ENCODE measurements around the gene B3GNT2.
"Not testable (repeated sequence)": the region's sequence is repeated elsewhere in the genome, so short reads cannot be mapped to it uniquely, and the experiment has no call there.

B3GNT2 gene, protein sequence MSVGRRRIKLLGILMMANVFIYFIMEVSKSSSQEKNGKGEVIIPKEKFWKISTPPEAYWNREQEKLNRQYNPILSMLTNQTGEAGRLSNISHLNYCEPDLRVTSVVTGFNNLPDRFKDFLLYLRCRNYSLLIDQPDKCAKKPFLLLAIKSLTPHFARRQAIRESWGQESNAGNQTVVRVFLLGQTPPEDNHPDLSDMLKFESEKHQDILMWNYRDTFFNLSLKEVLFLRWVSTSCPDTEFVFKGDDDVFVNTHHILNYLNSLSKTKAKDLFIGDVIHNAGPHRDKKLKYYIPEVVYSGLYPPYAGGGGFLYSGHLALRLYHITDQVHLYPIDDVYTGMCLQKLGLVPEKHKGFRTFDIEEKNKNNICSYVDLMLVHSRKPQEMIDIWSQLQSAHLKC

DNA sequence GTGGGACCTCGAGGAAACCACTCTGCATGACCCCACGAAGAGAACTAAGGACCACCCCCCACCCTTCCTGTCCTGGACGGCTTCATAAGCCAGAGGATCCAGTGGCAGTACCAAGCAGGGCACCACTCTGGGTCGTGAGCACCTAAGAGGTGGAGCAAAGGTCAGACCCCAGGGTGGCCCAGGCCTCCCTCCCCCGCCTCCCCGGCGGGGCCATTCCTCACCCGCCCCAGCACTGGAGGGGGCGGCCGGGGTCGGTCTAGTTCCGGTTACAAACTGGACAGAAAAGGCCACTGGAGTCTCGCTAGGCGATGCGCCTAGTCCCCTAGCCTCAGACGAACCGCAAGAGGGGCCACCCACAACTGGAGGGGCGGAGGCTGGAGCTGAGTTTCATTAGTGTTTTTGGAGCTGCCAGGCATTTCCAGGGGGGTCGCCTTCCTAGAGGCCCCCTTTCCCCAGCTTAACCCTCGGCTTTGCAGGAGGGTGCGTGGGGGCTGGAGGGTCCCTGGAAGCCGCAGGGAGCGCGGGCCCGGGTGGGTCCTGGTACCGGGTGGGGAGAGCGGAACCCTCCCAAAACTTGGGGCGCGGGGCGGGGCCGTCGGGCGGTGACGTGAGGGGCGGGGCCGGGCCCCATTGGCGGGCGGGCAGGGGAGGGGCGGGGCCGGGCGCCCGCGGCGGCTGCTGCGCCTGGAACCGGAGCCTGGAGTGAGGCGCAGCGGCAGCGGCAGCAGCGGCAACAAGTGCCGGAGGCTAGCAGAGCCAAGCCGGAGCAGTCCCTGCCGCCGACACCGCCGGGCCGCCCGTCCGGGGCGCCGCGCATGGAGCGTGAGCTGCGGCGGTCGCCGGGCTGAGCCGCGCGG is at the start of gene B3GNT2:
TSS of gene B3GNT2 (plus strand) at position 695 of the 857 bp plus-strand sequence. CDS start 26,106 bp downstream, outside the sequence.
- DNase-seq (ENCODE audit: insufficient read length, low spot score) (no peak), FAIRE-seq (no peak)
- TF ChIP-seq, protein P1, sequence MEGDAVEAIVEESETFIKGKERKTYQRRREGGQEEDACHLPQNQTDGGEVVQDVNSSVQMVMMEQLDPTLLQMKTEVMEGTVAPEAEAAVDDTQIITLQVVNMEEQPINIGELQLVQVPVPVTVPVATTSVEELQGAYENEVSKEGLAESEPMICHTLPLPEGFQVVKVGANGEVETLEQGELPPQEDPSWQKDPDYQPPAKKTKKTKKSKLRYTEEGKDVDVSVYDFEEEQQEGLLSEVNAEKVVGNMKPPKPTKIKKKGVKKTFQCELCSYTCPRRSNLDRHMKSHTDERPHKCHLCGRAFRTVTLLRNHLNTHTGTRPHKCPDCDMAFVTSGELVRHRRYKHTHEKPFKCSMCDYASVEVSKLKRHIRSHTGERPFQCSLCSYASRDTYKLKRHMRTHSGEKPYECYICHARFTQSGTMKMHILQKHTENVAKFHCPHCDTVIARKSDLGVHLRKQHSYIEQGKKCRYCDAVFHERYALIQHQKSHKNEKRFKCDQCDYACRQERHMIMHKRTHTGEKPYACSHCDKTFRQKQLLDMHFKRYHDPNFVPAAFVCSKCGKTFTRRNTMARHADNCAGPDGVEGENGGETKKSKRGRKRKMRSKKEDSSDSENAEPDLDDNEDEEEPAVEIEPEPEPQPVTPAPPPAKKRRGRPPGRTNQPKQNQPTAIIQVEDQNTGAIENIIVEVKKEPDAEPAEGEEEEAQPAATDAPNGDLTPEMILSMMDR (IDR thresholded peaks at IDR 0.05; ENCODE audit: insufficient read depth, missing control alignments): no peak

DNA sequence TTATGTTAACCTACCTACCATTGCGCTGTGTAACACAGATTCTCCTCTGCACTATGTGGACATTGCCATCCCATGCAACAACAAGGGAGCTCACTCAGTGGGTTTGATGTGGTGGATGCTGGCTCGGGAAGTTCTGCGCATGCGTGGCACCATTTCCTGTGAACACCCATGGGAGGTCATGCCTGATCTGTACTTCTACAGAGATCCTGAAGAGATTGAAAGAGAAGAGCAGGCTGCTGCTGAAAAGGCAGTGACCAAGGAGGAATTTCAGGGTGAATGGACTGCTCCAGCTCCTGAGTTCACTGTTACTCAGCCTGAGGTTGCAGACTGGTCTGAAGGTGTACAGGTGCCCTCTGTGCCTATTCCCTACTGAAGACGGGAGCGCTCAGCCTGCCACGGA is 49.1 kb upstream of the B3GNT2 start:
- DNase-seq (ENCODE audit: insufficient read length, low spot score); FAIRE-seq: not testable (repeated sequence)

DNA sequence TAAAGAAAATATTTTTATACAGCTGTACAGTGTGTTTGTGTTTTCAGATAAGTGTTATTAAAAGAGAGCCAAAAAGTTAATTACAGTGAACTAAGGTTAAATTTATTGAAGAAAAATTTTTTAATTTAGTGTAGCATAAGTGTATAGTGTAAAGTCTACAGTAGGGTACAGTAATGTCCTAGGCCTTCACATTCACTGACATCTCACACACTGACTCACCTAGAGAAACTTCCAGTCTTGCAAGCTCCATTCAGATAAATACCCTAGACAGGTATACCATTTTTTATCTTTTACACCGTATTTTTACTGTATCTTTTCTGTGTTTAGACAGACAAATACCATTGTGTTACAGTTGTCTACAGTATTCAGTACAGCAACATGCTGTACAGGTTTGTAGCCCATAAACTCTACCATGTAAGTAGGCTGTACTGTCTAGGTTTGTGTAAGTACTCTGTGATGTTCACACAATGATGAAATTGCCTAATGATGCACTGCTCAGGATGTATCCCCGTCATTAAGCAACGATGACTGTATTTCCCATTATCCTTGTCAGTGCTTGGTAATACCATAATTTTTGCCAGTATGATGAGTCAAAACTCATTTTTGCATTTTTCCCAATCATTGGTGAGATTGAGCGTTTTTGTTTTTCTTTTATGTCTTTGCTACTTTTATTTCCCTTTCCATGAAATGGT is 48.2 kb upstream of the B3GNT2 start:
- no peak for FAIRE-seq
- TF ChIP-seq, protein P1 (IDR thresholded peaks at IDR 0.05; ENCODE audit: insufficient read depth, missing control alignments): no peak
- DNase-seq (ENCODE audit: insufficient read length, low spot score): no peak

DNA sequence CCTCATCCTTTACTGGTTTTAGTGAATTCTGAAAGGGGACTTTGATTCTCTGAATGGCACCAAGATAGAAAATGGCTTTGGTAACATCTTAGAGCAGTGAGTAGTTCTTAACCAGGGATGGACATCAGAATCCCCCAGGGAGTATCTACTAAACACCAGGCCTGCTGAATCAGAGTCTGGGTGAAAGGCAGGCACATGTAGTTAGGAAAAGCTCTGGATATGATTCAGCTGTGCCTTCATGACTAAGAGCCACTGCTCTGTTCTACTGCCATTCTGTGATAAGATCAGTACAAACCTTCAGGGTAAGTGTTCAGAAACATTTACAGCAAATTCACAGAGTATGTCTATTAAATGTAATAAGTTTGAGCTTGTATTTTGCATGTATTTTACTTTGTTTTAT is 46.2 kb upstream of the B3GNT2 start:
- TF ChIP-seq, protein P1 (IDR thresholded peaks at IDR 0.05; ENCODE audit: insufficient read depth, missing control alignments): no peak
- DNase-seq (ENCODE audit: insufficient read length, low spot score) (no peak), FAIRE-seq (no peak)

DNA sequence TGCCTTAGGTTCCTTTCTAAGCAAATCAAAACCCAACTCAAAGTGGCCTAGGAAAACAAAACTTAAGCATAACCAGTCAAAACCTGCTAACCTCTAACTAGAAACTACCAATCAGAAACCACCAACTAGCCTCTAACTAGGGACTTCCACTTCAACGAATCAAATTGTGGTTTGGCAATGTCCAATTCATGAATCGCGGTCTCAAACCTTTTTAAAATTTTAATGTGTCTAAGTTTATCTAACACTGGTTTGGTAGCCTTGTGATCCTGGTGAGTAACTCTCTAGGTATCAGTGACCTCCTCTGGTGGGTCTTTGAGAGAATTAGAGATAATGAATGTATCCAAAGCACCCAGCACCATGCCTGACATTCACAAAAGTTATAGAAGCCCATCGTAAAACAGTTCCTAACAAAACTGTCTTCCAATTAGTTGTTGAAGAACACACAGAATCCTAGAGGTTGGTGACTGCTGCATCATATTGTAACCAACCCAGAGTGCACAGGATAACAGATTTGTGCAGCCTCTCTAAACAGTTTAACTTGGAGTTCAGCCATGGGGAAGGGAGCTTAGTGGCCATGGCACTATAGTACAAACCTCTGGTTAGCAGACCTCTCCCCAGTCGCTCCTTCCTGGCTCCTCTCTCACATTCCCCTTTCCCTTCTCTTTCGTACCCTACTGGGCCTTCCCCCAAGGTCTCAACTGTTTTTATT is 45.2 kb upstream of the B3GNT2 start:
- TF ChIP-seq, protein P1 (IDR thresholded peaks at IDR 0.05; ENCODE audit: insufficient read depth, missing control alignments): no peak
- DNase-seq (ENCODE audit: insufficient read length, low spot score) (no peak), FAIRE-seq (no peak)

DNA sequence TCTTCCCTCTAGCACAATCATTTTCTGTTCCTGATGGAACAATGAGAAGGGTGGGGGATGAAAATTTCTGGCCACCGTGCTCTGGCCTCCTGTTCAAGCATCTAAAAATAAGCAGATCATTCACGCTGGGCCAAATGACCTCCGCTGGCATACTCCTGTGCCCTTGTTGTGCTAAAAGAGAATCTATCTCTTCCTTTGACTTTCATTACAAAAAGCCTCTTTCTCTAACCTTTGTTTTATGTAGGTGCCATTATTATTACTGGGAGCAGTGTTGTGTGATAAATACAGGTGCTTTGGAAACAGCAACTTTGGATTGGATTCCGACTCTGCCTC is 44.6 kb upstream of the B3GNT2 start:
- DNase-seq (ENCODE audit: insufficient read length, low spot score): no peak
- FAIRE-seq: no peak
- TF ChIP-seq, protein P1 (IDR thresholded peaks at IDR 0.05; ENCODE audit: insufficient read depth, missing control alignments): no peak

DNA sequence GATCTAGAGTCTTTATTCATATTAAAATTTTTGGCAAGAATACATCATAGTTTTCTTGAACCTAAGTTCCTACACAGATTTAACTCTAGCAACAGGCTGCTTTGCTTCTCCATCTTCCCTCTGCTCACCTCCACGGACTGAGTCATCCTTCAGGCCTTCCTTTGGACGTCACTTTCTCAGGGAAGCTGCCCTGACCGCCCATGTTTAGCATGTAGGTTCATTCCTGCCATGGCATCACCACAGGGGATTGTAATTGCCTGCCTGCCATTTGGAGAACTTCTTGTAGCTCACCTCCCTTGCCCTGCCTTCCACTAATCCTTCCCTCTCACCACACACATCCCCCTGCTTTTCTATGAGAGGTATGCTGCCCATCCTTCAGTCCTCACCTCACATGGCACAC is 43.9 kb upstream of the B3GNT2 start:
- FAIRE-seq (no peak), DNase-seq (ENCODE audit: insufficient read length, low spot score) (no peak)
- TF ChIP-seq, protein P1 (IDR thresholded peaks at IDR 0.05; ENCODE audit: insufficient read depth, missing control alignments): no peak

Data from D721Med (cell line).